GM19025 (cell line): ENCODE results near the gene ARHGAP10.

Experiments
- ATAC-seq: cut with Tn5 transposase; IDR thresholded peaks from one replicate; pipeline ENCODE4 v1.9.1; 2021; ENCODE audit warnings: mild to moderate bottlenecking, low read depth, moderate library complexity; ENCODE audit not compliant: unreplicated experiment

Gene ARHGAP10

GRCh38 chr4:148016063-148016637 is 284.3 kb downstream of the ARHGAP10 start:
- ATAC-seq: no peak

GRCh38 chr4:148017801-148018200 is 285.9 kb downstream of the ARHGAP10 start:
- ATAC-seq: no peak

- no peak for ATAC-seq
Measured at GRCh38 chr4:148021686-148022085, 289.8 kb downstream of the ARHGAP10 start.

- no peak for ATAC-seq
Measured at GRCh38 chr4:148022975-148023374, 291.1 kb downstream of the ARHGAP10 start.

- no peak for ATAC-seq
Measured at GRCh38 chr4:148023512-148024181, 291.8 kb downstream of the ARHGAP10 start.

GRCh38 chr4:148025981-148026380 is 294.1 kb downstream of the ARHGAP10 start:
- no peak for ATAC-seq

GRCh38 chr4:148027201-148027600 is 295.3 kb downstream of the ARHGAP10 start:
- no peak for ATAC-seq

- ATAC-seq: no peak
Measured at GRCh38 chr4:148029781-148030180, 297.9 kb downstream of the ARHGAP10 start.

- ATAC-seq: no peak
Measured at GRCh38 chr4:148030193-148030873, 298.4 kb downstream of the ARHGAP10 start.

- no peak for ATAC-seq
Measured at GRCh38 chr4:148034813-148035212, 302.9 kb downstream of the ARHGAP10 start.

- ATAC-seq: no peak
Measured at GRCh38 chr4:148041606-148042329, 309.9 kb downstream of the ARHGAP10 start.

- ATAC-seq: no peak
Measured at GRCh38 chr4:148044089-148044911, 312.4 kb downstream of the ARHGAP10 start.

- peak; percentile 83 for ATAC-seq
Measured at GRCh38 chr4:148044912-148045352, 313.0 kb downstream of the ARHGAP10 start.

GRCh38 chr4:148048598-148048997 is 316.7 kb downstream of the ARHGAP10 start:
- ATAC-seq: no peak

GRCh38 chr4:148051403-148051802 is 319.5 kb downstream of the ARHGAP10 start:
- no peak for ATAC-seq

GRCh38 chr4:148052448-148052847 is 320.6 kb downstream of the ARHGAP10 start:
- no peak for ATAC-seq

- no peak for ATAC-seq
Measured at GRCh38 chr4:148053298-148054003, 321.6 kb downstream of the ARHGAP10 start.

- ATAC-seq: no peak
Measured at GRCh38 chr4:148054275-148054674, 322.4 kb downstream of the ARHGAP10 start.

- ATAC-seq: peak; percentile 17
Measured at GRCh38 chr4:148055844-148056243, 324.0 kb downstream of the ARHGAP10 start.

GRCh38 chr4:148056879-148057278 is 325.0 kb downstream of the ARHGAP10 start:
- ATAC-seq: peak; percentile 68
